8988T (cell line): ENCODE measurements around the gene POLR3C.

Experiments
- DNase-seq: peaks from one replicate; pipeline ENCODE4 v3.0.0; 2011

The POLR3C gene

GRCh38 chr1:145871994-145872924, 48.3 kb downstream of the POLR3C start:
- no peak for DNase-seq

DNA sequence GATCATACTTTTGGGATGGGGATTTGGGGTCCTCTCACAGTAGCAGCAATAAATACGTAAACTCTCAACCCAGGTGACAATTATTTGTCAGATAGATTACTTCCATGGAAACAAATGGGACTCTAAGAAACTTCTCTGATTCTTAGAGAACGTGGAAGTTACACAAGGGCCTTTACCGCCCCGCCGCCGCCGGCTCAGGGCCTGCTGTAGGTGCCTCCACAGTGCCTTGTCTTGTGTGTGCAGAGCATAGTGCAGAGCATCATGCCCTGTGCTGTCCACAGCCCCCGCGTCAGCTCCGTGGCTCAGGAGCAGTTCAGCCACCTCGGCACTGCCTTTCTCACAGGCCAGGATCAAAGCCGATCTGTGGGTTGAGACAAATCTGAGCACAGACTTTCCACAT, 50.6 kb downstream of the POLR3C start:
- no peak for DNase-seq

DNA sequence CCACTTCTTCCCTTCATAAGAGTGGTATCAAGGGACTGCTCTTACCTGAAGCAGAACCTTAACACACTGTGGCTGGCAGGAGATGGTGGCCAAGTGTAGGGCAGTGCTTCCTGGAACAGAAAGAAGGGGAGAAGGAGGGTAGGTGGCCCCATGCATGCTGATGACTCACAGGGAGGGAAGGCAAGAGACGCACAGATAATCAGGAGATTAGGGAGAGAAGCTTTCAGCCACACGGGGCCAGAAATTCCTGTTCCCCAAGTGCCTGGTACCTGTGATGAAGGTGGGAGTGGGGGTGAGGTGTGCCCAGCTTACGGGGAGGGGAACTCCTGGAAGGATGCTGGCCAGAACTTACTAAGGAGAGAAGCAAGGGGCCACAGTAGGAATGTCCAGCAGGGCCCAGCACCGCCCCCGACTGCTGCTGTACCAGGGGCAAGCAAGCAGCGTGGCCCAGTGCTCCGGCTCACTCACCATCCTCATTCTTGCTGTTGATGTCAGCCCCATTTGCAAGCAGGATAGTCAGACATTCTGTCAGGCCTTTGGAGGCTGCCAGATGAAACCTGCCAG, 54.0 kb downstream of the POLR3C start:
- DNase-seq: no peak

DNA sequence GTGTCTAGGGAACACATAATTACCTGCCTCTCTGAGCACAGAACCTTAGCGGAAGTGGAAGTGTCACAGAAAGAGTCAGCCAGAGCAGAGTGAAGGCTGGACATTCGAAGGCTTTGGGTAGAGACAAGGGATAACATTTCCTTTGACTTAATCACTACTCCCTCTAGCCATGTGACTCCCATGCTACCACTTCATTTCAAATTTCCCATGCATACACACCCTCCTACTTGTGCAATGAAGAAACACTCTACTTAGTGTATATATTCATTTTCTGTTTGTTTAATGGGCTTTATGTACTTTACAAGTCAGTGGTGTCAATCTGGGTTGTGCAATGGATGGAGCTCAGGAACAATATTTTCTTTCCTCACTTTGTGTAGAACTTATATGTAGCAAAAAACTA, 54.7 kb downstream of the POLR3C start:
- DNase-seq: no peak

DNA sequence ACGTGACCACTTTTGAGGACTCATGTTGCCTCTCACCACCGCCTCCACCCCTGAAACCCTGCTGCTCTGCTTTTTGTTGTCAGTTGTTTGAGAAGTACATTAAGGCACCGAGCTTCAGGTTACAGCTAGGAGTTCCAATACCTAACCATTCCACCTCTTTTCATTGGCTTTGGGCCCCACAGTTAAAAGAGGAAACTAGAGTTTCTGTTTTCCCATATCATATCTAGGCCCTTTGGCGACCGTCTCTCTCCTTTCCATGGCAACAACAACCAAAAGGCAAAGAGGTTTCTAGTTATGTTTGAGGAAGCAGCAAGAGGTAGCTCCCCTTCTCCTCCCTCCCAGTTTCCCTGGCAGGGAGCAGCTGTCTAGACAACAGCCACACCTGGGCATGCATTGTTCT, 55.8 kb downstream of the POLR3C start:
- no peak for DNase-seq

GRCh38 chr1:145884675-145885074, 60.7 kb downstream of the POLR3C start:
- no peak for DNase-seq

- DNase-seq: peak; percentile 94
These were observed 61.8 kb downstream of the POLR3C start, which contains the start of gene ANKRD35 for GRCh38 chr1:145885738-145886287. Gene ANKRD35, minus strand, starts transcription at chr1:145885866. Its CDS starts 108 bp downstream, at chr1:145885758.

DNA sequence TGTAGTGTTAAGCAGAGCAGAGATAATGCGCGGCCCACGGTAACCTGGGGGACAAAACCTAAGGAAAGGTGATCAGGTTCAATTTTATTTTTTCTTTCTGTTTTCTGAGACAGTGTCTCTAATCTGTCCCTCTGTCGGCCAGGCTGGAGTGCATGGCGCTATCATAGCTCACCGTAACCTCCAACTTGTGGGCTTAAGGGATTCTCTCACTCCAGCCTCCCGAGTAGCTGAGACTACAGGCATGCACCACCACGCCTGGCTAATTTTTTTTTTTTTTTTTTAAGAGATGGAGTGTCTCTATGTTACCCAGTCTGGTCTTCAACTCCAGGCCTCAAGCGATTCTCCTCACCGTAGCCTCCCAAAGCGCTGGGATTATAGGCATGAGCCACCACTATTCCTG, 62.4 kb downstream of the POLR3C start:
- no peak for DNase-seq

- no peak for DNase-seq
These were observed 62.8 kb downstream of the POLR3C start for GRCh38 chr1:145886816-145887215.

GRCh38 chr1:145887631-145888030, 63.6 kb downstream of the POLR3C start:
- DNase-seq: no peak

GRCh38 chr1:145889722-145890121, 65.7 kb downstream of the POLR3C start:
- DNase-seq: no peak

DNA sequence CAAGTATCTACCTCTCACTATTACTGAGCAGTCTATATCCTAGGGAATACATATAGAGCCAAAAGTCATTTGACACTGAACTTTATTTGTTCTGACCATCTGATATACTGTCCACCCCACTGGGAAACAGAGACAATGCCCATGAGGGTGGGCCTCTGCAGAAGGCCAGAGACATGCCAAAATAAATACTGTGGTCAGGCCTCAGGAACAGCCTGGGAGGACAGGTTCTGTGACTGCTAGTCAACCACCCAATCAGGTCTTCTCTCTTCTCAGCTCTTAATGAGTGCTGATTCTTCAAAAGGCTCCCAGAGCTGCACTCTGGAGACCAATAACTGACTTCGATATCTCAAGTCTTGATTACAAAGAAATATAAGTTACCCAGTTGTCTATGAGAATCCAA, 67.1 kb downstream of the POLR3C start:
- no peak for DNase-seq

GRCh38 chr1:145891587-145892485, 67.8 kb downstream of the POLR3C start:
- peak; percentile 83 for DNase-seq

- no peak for DNase-seq
These were observed 68.6 kb downstream of the POLR3C start for GRCh38 chr1:145892486-145893087.

- DNase-seq: no peak
These were observed 69.5 kb downstream of the POLR3C start for GRCh38 chr1:145893306-145894055.
